ENCODE data around the gene CSF2.
"Not testable (repeated sequence)": the region's sequence is repeated elsewhere in the genome, so short reads cannot be mapped to it uniquely, and the experiment has no call there.

Gene CSF2

GRCh38 chr5:132105688-132106087, 32.1 kb downstream of the CSF2 start:
- DNase-seq (ENCODE audit: low read depth in 3 of 3, low spot score in 1 of 3): no peak

GRCh38 chr5:132108495-132108894, 34.9 kb downstream of the CSF2 start:
- DNase-seq (ENCODE audit: low read depth in 3 of 3, low spot score in 1 of 3): not testable (repeated sequence)

GRCh38 chr5:132108957-132109356, 35.4 kb downstream of the CSF2 start:
- DNase-seq (ENCODE audit: low read depth in 3 of 3, low spot score in 1 of 3): not testable (repeated sequence)

DNA sequence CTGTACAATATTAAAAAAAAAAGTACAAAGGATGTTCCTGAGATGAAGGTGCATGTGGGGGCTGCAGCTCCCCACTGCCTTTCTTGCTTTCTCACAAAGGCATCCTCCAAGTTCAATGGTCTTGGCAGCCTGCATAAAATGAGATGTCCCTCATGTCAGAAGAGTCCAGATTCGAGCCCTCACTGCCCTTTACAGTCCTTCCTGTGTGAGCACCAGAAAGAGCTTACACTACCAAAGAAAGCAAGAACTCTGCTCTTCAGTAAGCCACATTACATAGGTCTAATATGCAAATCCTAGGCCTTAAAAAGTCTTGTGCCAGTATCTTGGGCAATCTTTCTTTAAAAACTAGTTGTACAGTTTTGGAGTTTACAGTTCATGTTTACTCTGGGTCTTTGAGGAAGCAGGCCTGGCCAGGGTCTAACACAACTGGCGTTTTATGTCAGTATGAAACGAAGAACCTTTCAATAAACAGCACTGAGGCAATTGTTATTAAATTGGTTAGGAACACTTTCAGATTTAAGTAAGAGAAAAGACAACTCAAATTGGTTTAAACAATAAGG, 36.0 kb downstream of the CSF2 start:
- no peak for DNase-seq (ENCODE audit: low read depth in 3 of 3, low spot score in 1 of 3)

GRCh38 chr5:132110195-132110594, 36.6 kb downstream of the CSF2 start:
- DNase-seq (ENCODE audit: low read depth in 3 of 3, low spot score in 1 of 3): no peak

DNA sequence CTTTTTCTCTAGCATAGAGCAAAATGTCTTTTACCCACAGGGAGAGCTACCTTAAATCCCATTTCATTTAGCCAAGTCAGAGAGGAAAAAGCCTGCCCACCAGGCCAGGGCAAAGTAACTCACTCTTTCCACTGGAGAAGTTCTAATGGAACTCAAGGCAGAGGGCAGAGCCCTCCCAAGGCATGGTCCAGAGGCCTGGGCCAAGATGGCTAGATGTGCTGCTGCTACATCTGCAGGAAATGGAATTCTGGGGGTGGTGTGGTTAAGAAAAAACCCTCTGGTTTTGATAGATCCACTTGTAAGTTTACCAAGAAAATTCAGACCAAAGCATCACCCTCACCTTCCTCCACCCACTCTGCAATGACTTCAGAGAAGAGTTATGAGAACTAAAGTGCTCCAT, 37.3 kb downstream of the CSF2 start:
- no peak for DNase-seq (ENCODE audit: low read depth in 3 of 3, low spot score in 1 of 3)

DNA sequence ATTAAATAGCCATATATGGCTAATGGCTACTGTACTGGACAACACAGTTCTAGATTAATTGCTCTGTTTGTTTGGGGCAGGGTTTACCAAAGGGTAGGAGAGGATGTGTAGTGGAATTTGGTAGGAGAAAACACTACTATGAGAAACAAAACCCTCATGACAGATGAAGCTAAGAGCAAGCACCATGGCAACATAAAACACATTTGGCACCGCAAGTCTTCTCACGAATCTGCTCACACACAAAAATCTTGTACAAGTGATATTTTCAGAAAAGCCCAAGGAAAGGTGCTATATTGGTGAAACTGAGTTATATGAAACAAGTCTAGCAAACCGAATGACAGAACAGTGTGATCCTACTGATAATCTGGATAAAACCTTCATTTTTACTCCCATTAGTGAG, 38.5 kb downstream of the CSF2 start:
- no peak for DNase-seq (ENCODE audit: low read depth in 3 of 3, low spot score in 1 of 3)

- no peak for DNase-seq (ENCODE audit: low read depth in 3 of 3, low spot score in 1 of 3)
These were observed 40.8 kb downstream of the CSF2 start for GRCh38 chr5:132114150-132115121.

GRCh38 chr5:132115375-132115774, 41.8 kb downstream of the CSF2 start:
- no peak for DNase-seq (ENCODE audit: low read depth in 3 of 3, low spot score in 1 of 3)

DNA sequence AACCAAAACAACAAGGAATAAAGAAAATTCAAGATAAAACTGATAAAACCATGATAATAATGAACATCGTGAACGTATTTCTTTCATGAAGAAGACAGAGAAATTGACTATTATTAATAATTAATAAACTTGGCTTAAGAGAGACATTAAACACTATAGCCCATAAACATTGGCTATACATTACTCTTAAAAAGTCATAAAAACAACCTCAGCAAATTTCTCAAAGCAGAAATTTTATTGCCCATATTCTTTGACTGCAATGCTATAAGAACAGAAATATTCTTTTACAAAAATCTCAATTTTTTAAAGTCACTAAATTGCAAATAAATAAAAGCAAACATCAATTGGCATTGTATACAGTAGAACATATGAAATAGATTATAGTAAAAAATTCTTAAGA, 42.5 kb downstream of the CSF2 start:
- no peak for DNase-seq (ENCODE audit: low read depth in 3 of 3, low spot score in 1 of 3)

DNA sequence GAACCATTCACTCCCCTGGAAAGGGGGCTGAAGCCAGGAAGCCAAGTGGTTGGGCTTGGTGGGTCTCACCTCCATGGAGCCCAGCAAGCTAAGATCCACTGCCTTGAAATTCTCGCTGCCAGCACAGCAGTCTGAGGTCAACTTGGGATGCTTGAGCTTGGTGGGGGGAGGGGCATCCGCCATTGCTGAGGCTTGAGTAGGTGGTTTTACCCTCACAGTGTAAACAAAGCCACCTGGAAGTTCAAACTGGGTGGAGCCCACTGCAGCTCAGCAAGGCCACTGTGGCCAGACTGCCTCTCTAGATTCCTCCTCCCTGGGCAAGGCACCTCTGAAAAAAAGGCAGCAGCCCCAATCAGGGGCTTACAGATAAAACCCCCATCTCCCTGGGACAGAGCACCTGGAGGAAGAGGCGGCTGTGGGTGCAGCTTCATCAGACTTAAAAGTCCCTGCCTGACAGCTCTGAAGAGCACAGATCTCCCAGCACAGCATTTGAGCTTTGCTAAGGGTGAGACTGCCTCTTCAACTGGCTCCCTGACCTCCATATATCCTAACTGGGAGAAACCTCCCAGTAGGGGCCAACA, 43.4 kb downstream of the CSF2 start:
- DNase-seq (ENCODE audit: low read depth in 3 of 3, low spot score in 1 of 3): not testable (repeated sequence)

DNA sequence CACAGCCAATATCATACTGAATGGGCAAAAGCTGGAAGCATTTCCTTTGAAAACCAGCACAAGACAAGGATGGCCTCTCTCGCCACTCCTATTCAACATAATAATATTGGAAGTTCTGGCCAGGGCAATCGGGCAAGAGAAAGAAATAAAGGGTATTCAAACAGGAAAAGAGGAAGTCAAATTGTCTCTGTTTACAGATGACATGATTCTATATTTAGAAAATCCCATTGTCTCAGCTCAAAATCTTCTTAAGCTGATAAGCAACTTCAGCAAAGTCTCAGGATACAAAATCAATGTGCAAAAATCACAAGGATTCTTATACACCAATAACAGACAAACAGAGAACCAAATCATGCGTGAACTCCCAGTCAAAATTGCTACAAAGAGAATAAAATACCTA, 47.1 kb downstream of the CSF2 start:
- DNase-seq (ENCODE audit: low read depth in 3 of 3, low spot score in 1 of 3): not testable (repeated sequence)

DNA sequence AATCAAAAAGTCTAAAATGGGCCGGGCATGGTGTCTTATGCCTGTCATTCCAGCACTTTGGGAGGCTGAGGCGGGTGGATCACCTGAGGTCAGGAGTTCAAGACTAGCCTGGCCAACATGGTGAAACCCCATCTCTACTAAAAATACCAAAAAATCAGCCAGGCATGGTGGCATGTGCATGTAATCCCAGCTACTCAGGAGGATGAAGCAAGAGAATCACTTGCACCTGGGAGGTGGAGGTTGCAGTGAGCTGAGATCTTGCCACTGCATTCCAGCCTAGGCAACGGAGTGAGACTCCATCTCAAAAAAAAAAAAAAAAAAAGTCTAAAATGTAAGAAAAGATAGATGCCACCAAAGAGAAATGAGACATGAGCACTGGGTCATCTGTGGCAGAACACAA, 49.4 kb downstream of the CSF2 start:
- DNase-seq (ENCODE audit: low read depth in 3 of 3, low spot score in 1 of 3): not testable (repeated sequence)

- DNase-seq (ENCODE audit: low read depth in 3 of 3, low spot score in 1 of 3): not testable (repeated sequence)
These were observed 50.0 kb downstream of the CSF2 start for GRCh38 chr5:132123578-132123977.

Data from stimulated activated CD4-positive, alpha-beta T cell treated with anti-CD3 and anti-CD28 coated beads, TNF-alpha, amount 100 ng/mL, for 1 hour (primary cell).